ENCODE data around the gene CC2D1A. TPM values are rescaled to one million over a fixed set of nuclear protein-coding genes. Genes with fewer than 3 reads are reported as not detected.

The CC2D1A gene
- total and polyA plus RNA-seq, 2 experiments from 2014 or later = 23.1 to 39.7 TPM

DNA sequence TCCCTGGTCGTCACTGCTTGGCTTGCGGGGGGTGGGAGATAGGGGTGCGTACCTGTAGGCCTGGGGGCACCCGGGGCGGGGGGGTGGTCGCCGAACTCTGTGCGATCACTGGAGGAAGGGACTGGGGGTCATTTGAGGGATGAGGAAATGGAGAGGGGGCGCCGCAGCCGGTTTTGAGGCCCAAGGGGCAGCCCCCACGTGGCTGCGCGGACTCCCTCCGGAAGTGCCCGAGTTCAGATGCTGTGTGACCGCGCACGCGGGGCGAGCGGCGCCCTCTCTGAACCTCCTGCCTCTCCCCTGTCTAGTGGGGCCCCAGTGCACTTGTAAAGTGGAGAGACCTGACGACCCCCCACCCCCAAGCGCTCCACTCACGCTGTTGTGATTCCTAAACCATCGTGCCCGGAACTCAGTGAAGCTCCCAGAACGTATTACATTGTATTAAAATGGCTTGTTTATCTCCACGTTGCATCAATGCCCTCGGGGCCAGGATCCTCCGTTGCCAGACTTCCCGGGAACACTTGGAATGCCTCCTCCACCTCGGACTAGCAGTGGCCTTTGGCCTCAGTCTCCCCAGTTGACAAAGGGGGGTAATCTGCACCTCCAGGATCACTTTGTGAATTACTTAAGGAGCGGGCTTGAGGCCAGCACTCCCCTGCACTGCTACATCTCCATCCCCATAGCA, 32.0 kb upstream of the CC2D1A start (continued):
- TF ChIP-seq, protein P1, sequence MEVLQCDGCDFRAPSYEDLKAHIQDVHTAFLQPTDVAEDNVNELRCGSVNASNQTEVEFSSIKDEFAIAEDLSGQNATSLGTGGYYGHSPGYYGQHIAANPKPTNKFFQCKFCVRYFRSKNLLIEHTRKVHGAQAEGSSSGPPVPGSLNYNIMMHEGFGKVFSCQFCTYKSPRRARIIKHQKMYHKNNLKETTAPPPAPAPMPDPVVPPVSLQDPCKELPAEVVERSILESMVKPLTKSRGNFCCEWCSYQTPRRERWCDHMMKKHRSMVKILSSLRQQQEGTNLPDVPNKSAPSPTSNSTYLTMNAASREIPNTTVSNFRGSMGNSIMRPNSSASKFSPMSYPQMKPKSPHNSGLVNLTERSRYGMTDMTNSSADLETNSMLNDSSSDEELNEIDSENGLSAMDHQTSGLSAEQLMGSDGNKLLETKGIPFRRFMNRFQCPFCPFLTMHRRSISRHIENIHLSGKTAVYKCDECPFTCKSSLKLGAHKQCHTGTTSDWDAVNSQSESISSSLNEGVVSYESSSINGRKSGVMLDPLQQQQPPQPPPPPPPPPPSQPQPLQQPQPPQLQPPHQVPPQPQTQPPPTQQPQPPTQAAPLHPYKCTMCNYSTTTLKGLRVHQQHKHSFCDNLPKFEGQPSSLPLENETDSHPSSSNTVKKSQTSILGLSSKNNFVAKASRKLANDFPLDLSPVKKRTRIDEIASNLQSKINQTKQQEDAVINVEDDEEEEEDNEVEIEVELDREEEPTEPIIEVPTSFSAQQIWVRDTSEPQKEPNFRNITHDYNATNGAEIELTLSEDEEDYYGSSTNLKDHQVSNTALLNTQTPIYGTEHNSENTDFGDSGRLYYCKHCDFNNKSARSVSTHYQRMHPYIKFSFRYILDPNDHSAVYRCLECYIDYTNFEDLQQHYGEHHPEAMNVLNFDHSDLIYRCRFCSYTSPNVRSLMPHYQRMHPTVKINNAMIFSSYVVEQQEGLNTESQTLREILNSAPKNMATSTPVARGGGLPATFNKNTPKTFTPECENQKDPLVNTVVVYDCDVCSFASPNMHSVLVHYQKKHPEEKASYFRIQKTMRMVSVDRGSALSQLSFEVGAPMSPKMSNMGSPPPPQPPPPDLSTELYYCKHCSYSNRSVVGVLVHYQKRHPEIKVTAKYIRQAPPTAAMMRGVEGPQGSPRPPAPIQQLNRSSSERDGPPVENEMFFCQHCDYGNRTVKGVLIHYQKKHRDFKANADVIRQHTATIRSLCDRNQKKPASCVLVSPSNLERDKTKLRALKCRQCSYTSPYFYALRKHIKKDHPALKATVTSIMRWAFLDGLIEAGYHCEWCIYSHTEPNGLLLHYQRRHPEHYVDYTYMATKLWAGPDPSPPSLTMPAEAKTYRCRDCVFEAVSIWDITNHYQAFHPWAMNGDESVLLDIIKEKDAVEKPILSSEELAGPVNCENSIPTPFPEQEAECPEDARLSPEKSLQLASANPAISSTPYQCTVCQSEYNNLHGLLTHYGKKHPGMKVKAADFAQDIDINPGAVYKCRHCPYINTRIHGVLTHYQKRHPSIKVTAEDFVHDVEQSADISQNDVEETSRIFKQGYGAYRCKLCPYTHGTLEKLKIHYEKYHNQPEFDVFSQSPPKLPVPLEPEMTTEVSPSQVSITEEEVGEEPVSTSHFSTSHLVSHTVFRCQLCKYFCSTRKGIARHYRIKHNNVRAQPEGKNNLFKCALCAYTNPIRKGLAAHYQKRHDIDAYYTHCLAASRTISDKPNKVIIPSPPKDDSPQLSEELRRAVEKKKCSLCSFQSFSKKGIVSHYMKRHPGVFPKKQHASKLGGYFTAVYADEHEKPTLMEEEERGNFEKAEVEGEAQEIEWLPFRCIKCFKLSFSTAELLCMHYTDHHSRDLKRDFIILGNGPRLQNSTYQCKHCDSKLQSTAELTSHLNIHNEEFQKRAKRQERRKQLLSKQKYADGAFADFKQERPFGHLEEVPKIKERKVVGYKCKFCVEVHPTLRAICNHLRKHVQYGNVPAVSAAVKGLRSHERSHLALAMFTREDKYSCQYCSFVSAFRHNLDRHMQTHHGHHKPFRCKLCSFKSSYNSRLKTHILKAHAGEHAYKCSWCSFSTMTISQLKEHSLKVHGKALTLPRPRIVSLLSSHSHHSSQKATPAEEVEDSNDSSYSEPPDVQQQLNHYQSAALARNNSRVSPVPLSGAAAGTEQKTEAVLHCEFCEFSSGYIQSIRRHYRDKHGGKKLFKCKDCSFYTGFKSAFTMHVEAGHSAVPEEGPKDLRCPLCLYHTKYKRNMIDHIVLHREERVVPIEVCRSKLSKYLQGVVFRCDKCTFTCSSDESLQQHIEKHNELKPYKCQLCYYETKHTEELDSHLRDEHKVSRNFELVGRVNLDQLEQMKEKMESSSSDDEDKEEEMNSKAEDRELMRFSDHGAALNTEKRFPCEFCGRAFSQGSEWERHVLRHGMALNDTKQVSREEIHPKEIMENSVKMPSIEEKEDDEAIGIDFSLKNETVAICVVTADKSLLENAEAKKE (CRISPR knock-in tag; IDR thresholded peaks at IDR 0.05) = no peak
- TF ChIP-seq STAT1 (IDR thresholded peaks at IDR 0.05; ENCODE audit: unreplicated experiment) = no peak

DNA sequence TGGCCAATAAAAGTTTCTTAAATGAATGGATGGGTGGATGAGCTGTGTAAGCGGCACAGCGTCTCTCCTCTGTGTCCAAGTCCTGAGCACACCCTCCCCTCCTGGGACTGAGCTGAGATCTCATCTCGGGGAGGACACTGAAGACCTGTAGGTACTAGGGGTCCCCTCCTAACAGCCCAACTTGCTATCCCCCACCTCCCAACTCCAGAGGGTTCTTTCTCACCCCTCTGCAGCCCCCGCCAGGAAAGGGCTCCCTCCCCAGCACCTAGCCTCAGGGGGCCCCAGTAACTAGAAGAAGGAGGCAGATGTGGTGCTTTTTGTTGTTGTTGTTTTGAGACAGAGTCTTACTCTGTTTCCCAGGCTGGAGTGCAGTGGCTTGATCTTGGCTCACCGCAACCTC, 30.2 kb upstream of the CC2D1A start:
- Histone ChIP-seq H3K4me2 (no peak overlapping the region), H3K4me3 (no peak overlapping the region), H3K4me1 (ENCODE audit: insufficient read depth) (peaks cover 14% of the 10 kb centered on the region), H4K20me1 (replicated peaks; ENCODE audit: insufficient read depth) (peaks cover 6% of the 10 kb centered on the region; the same call in 1 of the 2 replicates), H3K79me2 (replicated peaks; ENCODE audit: insufficient read depth) (no peaks in the 10 kb centered on the region), H3K36me3 (ENCODE audit: insufficient read depth) (no peaks in the 10 kb centered on the region), H3K9me2 (ENCODE audit: insufficient read depth) (no peaks in the 10 kb centered on the region), H3K27ac (ENCODE audit: low read depth) (no peak overlapping the region), H3F3A (replicated peaks; ENCODE audit: low read depth) (peaks cover 7% of the 10 kb centered on the region), H2AFZ (no peak overlapping the region), H3K27me3 (ENCODE audit: insufficient read depth) (peaks cover 69% of the 10 kb centered on the region)
- no peak overlapping the region for H3K27ac Mint-ChIP-seq
- DNase-seq (ENCODE audit: low spot score) = no peak
- H3K36me3 Mint-ChIP-seq (ENCODE audit: low read depth) = no peaks in the 10 kb centered on the region
- ATAC-seq = no peak
- H3K4me3 Mint-ChIP-seq = no peak overlapping the region
- peaks cover 15% of the 10 kb centered on the region for H3K4me1 Mint-ChIP-seq
- peaks cover 59% of the 10 kb centered on the region for H3K27me3 Mint-ChIP-seq (ENCODE audit: insufficient read depth, low read depth, poor library complexity)
- no peaks in the 10 kb centered on the region for H3K9me3 Mint-ChIP-seq
- no peak for TF ChIP-seq EZH2 (IDR thresholded peaks at IDR 0.05; ENCODE audit: low read depth, unreplicated experiment)
- no peak for TF ChIP-seq NANOG (IDR thresholded peaks at IDR 0.05; ENCODE audit: borderline replicate concordance)
- no peak for TF ChIP-seq STAT1 (IDR thresholded peaks at IDR 0.05; ENCODE audit: unreplicated experiment)
- TF ChIP-seq, protein P2, sequence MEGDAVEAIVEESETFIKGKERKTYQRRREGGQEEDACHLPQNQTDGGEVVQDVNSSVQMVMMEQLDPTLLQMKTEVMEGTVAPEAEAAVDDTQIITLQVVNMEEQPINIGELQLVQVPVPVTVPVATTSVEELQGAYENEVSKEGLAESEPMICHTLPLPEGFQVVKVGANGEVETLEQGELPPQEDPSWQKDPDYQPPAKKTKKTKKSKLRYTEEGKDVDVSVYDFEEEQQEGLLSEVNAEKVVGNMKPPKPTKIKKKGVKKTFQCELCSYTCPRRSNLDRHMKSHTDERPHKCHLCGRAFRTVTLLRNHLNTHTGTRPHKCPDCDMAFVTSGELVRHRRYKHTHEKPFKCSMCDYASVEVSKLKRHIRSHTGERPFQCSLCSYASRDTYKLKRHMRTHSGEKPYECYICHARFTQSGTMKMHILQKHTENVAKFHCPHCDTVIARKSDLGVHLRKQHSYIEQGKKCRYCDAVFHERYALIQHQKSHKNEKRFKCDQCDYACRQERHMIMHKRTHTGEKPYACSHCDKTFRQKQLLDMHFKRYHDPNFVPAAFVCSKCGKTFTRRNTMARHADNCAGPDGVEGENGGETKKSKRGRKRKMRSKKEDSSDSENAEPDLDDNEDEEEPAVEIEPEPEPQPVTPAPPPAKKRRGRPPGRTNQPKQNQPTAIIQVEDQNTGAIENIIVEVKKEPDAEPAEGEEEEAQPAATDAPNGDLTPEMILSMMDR (conservative IDR thresholded peaks at IDR 0.05; ENCODE audit: low read depth in 2 of 2) = no peak
- TF ChIP-seq ZNF331 (CRISPR knock-in tag; IDR thresholded peaks at IDR 0.05; ENCODE audit: low read depth) = no peak
- TF ChIP-seq, protein P3, sequence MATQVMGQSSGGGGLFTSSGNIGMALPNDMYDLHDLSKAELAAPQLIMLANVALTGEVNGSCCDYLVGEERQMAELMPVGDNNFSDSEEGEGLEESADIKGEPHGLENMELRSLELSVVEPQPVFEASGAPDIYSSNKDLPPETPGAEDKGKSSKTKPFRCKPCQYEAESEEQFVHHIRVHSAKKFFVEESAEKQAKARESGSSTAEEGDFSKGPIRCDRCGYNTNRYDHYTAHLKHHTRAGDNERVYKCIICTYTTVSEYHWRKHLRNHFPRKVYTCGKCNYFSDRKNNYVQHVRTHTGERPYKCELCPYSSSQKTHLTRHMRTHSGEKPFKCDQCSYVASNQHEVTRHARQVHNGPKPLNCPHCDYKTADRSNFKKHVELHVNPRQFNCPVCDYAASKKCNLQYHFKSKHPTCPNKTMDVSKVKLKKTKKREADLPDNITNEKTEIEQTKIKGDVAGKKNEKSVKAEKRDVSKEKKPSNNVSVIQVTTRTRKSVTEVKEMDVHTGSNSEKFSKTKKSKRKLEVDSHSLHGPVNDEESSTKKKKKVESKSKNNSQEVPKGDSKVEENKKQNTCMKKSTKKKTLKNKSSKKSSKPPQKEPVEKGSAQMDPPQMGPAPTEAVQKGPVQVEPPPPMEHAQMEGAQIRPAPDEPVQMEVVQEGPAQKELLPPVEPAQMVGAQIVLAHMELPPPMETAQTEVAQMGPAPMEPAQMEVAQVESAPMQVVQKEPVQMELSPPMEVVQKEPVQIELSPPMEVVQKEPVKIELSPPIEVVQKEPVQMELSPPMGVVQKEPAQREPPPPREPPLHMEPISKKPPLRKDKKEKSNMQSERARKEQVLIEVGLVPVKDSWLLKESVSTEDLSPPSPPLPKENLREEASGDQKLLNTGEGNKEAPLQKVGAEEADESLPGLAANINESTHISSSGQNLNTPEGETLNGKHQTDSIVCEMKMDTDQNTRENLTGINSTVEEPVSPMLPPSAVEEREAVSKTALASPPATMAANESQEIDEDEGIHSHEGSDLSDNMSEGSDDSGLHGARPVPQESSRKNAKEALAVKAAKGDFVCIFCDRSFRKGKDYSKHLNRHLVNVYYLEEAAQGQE (IDR thresholded peaks at IDR 0.05; ENCODE audit: unreplicated experiment) = no peak
- TF ChIP-seq JUNB (IDR thresholded peaks at IDR 0.05; ENCODE audit: unreplicated experiment) = no peak
- TF ChIP-seq ZNF114 (CRISPR knock-in tag; IDR thresholded peaks at IDR 0.05) = no peak
- TF ChIP-seq, protein P4, sequence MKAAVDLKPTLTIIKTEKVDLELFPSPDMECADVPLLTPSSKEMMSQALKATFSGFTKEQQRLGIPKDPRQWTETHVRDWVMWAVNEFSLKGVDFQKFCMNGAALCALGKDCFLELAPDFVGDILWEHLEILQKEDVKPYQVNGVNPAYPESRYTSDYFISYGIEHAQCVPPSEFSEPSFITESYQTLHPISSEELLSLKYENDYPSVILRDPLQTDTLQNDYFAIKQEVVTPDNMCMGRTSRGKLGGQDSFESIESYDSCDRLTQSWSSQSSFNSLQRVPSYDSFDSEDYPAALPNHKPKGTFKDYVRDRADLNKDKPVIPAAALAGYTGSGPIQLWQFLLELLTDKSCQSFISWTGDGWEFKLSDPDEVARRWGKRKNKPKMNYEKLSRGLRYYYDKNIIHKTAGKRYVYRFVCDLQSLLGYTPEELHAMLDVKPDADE (IDR thresholded peaks at IDR 0.05) = no peak
- TF ChIP-seq POLR2AphosphoS5 (IDR thresholded peaks at IDR 0.05; ENCODE audit: low read depth) = no peak
